AML-193 (cell line): Measurements from ENCODE around the gene MSRB3.
A peak's percentile ranks its signal among the peaks of the same experiment; 100 is the strongest.
"Not testable (repeated sequence)": the region's sequence is repeated elsewhere in the genome, so short reads cannot be mapped to it uniquely, and the experiment has no call there.

Source experiments
- DNase-seq, 2 experiments: peaks; one replicate each; lab custom pipeline; 2025; lab: John Stamatoyannopoulos, UW

MSRB3 gene

DNA sequence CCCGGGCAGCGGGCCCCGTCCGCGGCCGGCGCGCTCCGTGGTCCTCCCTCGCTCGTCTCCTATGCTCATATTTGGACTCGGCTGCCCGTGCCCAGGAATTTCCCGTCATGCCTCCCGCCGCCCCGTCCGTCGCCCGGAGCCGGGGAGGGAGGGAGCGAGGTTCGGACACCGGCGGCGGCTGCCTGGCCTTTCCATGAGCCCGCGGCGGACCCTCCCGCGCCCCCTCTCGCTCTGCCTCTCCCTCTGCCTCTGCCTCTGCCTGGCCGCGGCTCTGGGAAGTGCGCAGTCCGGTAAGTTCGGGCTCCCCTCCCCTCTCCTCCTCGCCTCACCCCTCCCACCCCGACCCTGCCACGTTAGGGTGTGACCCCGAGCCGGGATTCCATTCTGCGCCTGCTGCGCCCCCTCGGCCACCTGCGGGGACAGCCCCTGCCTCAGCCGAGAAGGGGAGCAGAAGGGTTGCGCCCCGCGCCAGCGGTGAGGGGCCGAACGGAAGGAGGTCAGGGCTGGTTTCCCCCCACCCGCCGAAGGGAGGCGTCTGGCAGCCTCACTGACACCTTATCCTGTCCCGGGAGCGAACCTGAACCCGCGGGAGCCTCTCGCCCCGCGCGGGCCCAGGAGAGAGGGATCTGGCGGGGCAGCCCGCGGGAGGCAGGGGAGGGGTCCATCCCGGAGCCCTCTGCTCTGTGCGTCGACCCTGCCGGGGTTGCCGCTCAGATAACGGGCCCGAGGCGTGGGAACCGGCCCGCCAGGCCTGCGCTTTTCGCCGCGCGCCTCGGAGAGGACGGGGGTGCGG is at the start of gene MSRB3:
Gene MSRB3, plus strand, starts transcription at position 108 of the 793 bp plus-strand sequence. CDS start 29,897 bp downstream, outside the sequence.
- no peak for DNase-seq

DNA sequence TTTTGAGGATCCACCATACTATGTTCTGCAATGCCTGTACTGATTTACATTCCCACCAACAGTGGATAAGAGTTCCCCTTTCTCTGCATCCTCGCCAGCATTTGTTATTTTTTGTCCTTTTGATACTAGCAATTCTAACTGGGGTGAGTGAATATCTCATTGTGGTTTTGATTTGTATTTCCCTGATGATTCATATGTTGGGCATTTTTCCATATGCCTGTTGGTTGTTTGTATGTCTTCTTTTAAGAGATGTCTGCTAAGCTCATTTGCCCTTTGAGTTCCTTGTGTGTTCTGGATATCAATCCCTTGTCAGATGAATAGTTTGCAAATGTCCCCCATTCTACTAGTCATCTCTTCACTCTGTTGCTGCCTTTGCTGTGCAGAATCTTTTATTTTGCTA is 49.0 kb upstream of the MSRB3 start:
- no peak for DNase-seq

GRCh38 chr12:65232476-65233077 is 45.9 kb upstream of the MSRB3 start:
- DNase-seq = peak; percentile 54 to 63

DNA sequence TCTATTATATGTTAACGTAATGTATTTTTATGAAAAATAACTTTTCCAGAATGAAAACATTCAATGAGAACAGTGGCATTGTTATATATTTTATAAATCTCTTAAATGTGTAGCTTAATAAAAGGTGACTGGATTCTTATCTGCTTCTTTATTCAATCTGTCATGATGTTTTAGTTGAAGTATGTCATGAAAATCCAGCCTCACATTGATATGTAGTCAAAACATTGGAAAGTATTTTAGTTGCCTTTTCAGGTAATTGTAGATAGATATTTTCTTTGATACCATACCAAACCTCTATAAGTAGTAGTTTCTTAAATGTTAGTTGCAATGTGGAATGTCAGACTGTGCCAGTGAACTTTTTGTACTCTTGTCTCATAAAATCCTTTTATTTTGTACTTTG is 41.3 kb upstream of the MSRB3 start:
- DNase-seq = no peak

GRCh38 chr12:65238609-65239008 is 39.9 kb upstream of the MSRB3 start:
- no peak for DNase-seq

GRCh38 chr12:65248656-65249633 is 29.5 kb upstream of the MSRB3 start:
- DNase-seq = no peak

- no peak for DNase-seq
Observed at GRCh38 chr12:65252515-65252914, 26.0 kb upstream of the MSRB3 start.

DNA sequence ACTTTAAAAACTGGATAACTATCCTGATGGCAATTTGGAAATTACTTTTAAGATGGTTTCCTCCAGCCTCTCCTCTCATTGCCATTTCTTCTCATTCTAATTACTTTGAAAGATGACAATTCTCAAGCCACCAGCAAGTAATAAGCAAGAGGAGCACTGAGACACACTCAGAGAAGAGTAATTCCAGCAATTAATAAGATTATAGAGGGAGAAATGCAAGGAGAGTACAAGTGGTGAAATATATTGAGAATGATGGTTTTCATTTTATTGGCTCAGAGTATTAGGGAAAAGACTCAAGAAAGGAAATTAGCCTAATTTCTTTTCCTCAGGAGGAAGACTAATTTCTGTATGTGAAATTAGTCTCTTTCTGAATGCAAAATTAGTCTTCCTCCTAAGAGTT is 20.5 kb upstream of the MSRB3 start:
- no peak for DNase-seq

DNA sequence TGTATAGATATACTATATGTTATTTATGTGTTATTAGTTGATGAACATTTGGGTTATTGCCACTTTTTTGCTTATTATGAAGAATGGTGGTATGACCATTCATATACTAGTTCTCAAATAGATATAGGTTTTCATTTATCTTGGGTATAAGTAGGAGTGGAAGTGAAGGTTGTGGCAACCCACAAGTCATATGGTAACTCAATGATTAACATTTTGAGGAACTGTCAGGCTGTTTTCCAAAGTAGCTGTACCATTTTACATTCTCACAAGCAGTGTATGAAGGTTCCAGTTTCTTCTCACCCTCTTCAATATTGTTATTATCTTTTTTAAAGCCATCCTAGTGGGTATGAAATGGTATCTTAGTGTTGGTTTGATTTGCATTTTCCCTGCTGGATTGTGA is 19.0 kb upstream of the MSRB3 start:
- DNase-seq = no peak

- no peak for DNase-seq
Observed at GRCh38 chr12:65263777-65264176, 14.7 kb upstream of the MSRB3 start.

DNA sequence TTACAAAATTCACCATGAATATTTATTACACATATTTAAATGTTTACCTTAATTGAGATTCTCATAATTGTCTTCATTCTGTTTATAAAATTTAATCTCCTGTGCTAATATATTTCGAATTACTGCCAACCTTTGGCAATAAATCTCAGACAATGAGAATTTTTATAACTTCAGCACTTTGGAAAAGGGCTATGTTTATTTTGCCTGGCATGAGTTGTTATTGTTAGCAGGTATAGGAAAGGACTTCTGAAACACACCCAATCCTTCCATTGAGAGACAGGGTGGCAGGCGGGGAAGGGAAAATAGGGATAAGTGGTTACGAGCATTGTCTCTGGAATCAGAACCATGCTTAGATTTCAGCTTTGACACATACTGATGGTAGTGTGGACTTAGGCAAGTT is 12.1 kb upstream of the MSRB3 start:
- no peak for DNase-seq

DNA sequence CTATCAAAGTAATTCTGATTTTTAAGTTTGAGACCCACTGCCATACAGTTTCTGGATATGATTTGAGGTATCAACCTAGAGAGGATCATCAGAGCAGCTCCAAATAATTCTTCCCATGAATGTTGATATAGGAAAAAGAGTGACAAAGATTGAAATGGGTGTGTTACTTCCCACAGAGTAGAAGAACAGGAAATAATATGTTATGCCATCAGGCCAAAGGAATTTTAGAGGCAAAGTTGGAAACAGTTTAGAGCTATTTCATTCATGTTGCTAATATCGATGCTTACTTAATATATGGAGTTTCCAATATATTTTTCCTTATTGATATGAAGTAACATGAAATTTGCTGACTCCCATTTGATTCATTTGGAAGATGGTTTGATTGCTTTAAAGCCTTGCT is 8.9 kb upstream of the MSRB3 start:
- no peak for DNase-seq

- no peak for DNase-seq
Observed at GRCh38 chr12:65274602-65275272, 3.7 kb upstream of the MSRB3 start.

GRCh38 chr12:65275627-65276026 is 2.9 kb upstream of the MSRB3 start:
- no peak for DNase-seq

DNA sequence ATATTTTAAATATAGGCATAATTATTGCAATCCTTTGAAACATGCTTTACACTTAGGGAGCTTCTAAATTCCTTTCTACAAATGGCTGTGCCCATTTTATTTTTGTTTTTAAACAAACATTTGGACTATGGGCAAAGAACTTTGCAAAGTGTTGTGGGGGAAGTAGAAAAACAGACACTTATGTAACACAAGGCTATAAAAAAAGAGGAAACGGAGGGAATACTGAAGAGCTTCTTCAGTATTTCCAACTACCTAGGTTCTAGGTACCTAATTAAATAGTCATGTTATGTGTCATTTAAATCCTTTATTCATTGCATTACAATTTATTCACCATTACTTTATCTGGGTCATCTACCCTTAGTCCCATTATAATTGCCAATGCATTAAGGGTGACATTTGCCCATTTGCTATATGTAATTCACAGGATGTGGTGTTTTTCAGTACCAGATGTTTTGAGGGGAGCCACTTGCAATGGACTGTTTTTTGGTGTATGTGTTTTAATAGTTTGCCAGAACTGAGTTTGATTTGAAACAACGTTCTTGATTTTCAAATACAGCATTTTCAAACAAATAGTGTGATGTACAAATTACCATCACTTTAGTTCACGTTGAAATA is 1.5 kb upstream of the MSRB3 start:
- peak; percentile 58 to 63 for DNase-seq

DNA sequence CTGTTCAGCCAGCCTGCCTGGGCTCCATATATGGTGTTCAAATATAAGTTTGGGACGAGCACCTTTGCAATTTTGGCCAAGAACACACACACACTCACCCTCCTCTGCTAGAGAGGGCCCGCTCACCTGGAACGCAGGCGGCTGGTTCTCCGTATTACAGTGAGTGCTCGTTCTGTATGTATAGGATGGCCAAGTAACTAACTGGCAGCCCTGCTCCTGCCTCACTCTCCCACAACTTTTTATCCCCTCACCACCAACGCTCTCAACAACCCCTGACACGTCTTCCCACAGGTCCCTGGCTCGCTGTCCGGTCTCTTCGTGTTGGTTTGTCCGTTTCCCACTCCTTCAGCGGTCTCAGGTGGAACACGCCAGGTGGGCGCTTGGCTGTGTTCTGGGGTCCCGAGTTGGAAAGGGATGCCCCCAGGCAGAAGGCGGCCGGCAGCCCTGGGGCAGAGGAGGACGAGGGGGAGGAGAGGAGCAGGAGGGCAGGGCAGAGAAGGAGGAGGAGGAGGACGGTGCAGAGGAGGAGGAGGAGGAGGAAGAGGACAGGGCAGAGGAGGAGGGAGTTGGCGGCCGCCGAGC is 398 bp upstream of the MSRB3 start:
- no peak for DNase-seq

- DNase-seq = no peak
Observed at GRCh38 chr12:65279369-65280112, 1.1 kb downstream of the MSRB3 start.

GRCh38 chr12:65280306-65280705 is 1.8 kb downstream of the MSRB3 start:
- peak; percentile 78 for DNase-seq

- DNase-seq = peak; percentile 36 to 45
Observed at GRCh38 chr12:65282840-65283239, 4.4 kb downstream of the MSRB3 start.

DNA sequence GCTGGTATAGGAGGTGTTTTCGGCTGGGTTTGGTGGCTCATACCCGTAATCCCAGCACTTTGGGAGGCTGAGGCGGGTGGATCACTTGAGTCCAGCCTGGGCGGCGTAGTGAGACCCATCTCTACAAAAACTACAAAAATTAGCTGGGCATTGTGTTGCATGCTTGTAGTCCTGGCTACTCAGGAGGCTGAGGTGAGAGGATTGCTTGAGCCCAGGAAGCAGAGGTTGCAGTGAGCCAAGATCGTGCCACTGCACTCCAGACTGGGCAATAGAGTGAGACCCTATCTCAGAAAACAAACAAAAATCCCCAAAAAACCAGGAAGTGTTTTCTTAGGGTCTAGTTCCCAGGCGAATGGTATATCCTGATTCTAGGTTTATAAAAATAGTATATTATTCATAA is 7.0 kb downstream of the MSRB3 start:
- not testable (repeated sequence) for DNase-seq
